ENCODE results near the gene TARS3. TPM values are rescaled to one million over a fixed set of nuclear protein-coding genes. Genes with fewer than 3 reads are reported as not detected.

Gene TARS3
- total RNA-seq, 4 donors from 2014 or later: 2.9 to 16.6 (median 7.8) TPM

- Histone ChIP-seq H3K27ac (no peak overlapping the region), H3K36me3 (no peaks in the 10 kb centered on the region)
Observed at GRCh38 chr15:101609742-101610610, 114.3 kb downstream of the TARS3 start.

GRCh38 chr15:101608201-101608600, 116.1 kb downstream of the TARS3 start:
- Histone ChIP-seq H3K27ac (no peak overlapping the region), H3K9me3 (peaks cover 0 to 4% (median 0%) of the 10 kb centered on the region in 3 donors), H3K27me3 (peaks cover 0 to 17% (median 0%) of the 10 kb centered on the region in 4 donors), H3K4me3 (no peak overlapping the region), H3K36me3 (no peaks in the 10 kb centered on the region), H3K4me1 (peaks cover 0 to 6% (median 0%) of the 10 kb centered on the region in 3 donors)
- 66 to 76% methylated on average over 4 to 5 of the region's 9 CpGs for WGBS, 2 donors
- intact Hi-C loops (cut with DNase I): no loop called here
- no peak for DNase-seq
- no peak for TF ChIP-seq POLR2A (IDR thresholded peaks at IDR 0.05)
- no peak for TF ChIP-seq CTCF (IDR thresholded peaks at IDR 0.05)

More at GRCh38 chr15:101609742-101610610, 114.3 kb downstream of the TARS3 start:
- peaks cover 0 to 16% (median 0%) of the 10 kb centered on the region in 3 donors for H3K4me1 ChIP-seq
- intact Hi-C loops (cut with DNase I): no loop called here
- TF ChIP-seq POLR2A (IDR thresholded peaks at IDR 0.05) (no peak), CTCF (IDR thresholded peaks at IDR 0.05) (no peak)
- peaks cover 0 to under 1% (median 0%) of the 10 kb centered on the region in 3 donors for H3K9me3 ChIP-seq
- peaks cover 0 to 30% (median 0%) of the 10 kb centered on the region in 4 donors for H3K27me3 ChIP-seq
- DNase-seq: no peak
- WGBS, 2 donors: 85 to 93% methylated on average over 3 to 4 of the region's 23 CpGs
- no peak overlapping the region for H3K4me3 ChIP-seq

GRCh38 chr15:101607108-101607507, 117.2 kb downstream of the TARS3 start:
- H3K9me3 ChIP-seq: peaks cover 0 to 4% (median 0%) of the 10 kb centered on the region in 3 donors
- peaks cover 0 to 12% (median 0%) of the 10 kb centered on the region in 4 donors for H3K27me3 ChIP-seq
- intact Hi-C loops (cut with DNase I): no loop called here
- 53 to 54% methylated on average over 2 of the region's 2 CpGs for WGBS, 2 donors
- TF ChIP-seq POLR2A (IDR thresholded peaks at IDR 0.05) (no peak), CTCF (IDR thresholded peaks at IDR 0.05) (no peak)
- H3K4me3 ChIP-seq: no peak overlapping the region
- H3K4me1 ChIP-seq: no peaks in the 10 kb centered on the region
- no peak for DNase-seq
- H3K27ac ChIP-seq: no peak overlapping the region
- no peaks in the 10 kb centered on the region for H3K36me3 ChIP-seq

GRCh38 chr15:101604124-101604874, 120.0 kb downstream of the TARS3 start:
- peaks cover 0 to 33% (median 0%) of the 10 kb centered on the region in 4 donors for H3K27me3 ChIP-seq
- intact Hi-C loops (cut with DNase I): no loop called here
- H3K4me3 ChIP-seq: no peak overlapping the region
- no peaks in the 10 kb centered on the region for H3K36me3 ChIP-seq
- H3K4me1 ChIP-seq: no peaks in the 10 kb centered on the region
- TF ChIP-seq CTCF (IDR thresholded peaks at IDR 0.05): no peak
- no peak for TF ChIP-seq POLR2A (IDR thresholded peaks at IDR 0.05)
- H3K9me3 ChIP-seq: peaks cover 0 to 4% (median 0%) of the 10 kb centered on the region in 3 donors
- no peak overlapping the region for H3K27ac ChIP-seq
- DNase-seq: no peak
- WGBS, 2 donors: 81 to 89% methylated on average over 4 of the region's 4 CpGs

Small RNAs within 50 kb of the gene (small RNA-seq; reads per million reads assigned to genes)
- 0 reads per million in 4 donors for gene RN7SL209P
- gene RNU6-807P: 0 reads per million in 4 donors

Other genes with a start within 250 kb of the TARS3 start
- 10 to 100 TPM in 1 of 4 donors, 1 to 10 TPM in 3; 5.1 to 13.8 (median 9.2) TPM for gene PCSK6, start 234.8 kb downstream of the TARS3 start, total RNA-seq
- 10 to 100 TPM; 11.0 to 32.2 (median 19.9) TPM for gene TM2D3, start 72.1 kb downstream of the TARS3 start, total RNA-seq
- gene OR4F6, start 79.0 kb upstream of the TARS3 start, total RNA-seq: not detected
- under 1 TPM in 1 of 4 donors, not detected in 3; 0.19 TPM for gene OR4F15, start 87.7 kb upstream of the TARS3 start, total RNA-seq